ENCODE measurements around the gene RPL10. TPM values are rescaled to one million over a fixed set of nuclear protein-coding genes. Genes with fewer than 3 reads are reported as not detected.

RPL10 gene
- total RNA-seq, 1 donor from 2014 or later = 2,364 TPM

GRCh38 chrX:154371017-154371788 lies 27.0 kb upstream of the RPL10 start:
- Mint-ChIP-seq H3K27ac (peak overlapping the region; percentile 93), H3K36me3 (ENCODE audit: insufficient read depth) (no peaks in the 10 kb centered on the region), H3K27me3 (no peaks in the 10 kb centered on the region), H3K9me3 (ENCODE audit: low read depth) (no peaks in the 10 kb centered on the region), H3K4me3 (ENCODE audit: low read depth) (peak overlapping the region; percentile 81), H3K4me1 (ENCODE audit: low read depth) (peaks cover 2% of the 10 kb centered on the region)
- DNase-seq (ENCODE audit: low spot score, unreplicated experiment) = peak; percentile 72
- TF ChIP-seq CTCF (IDR thresholded peaks at IDR 0.05; ENCODE audit: unreplicated experiment) = no peak

GRCh38 chrX:154371789-154372300 lies 26.3 kb upstream of the RPL10 start:
- H3K27me3 Mint-ChIP-seq = no peaks in the 10 kb centered on the region
- TF ChIP-seq CTCF (IDR thresholded peaks at IDR 0.05; ENCODE audit: unreplicated experiment) = no peak
- H3K36me3 Mint-ChIP-seq (ENCODE audit: insufficient read depth) = no peaks in the 10 kb centered on the region
- H3K4me3 Mint-ChIP-seq (ENCODE audit: low read depth) = peak overlapping the region; percentile 50
- no peaks in the 10 kb centered on the region for H3K9me3 Mint-ChIP-seq (ENCODE audit: low read depth)
- no peak for DNase-seq (ENCODE audit: low spot score, unreplicated experiment)
- H3K4me1 Mint-ChIP-seq (ENCODE audit: low read depth) = peaks cover 2% of the 10 kb centered on the region
- no peak overlapping the region for H3K27ac Mint-ChIP-seq

GRCh38 chrX:154372612-154373022 lies 25.6 kb upstream of the RPL10 start:
- peaks cover 2% of the 10 kb centered on the region for H3K9me3 Mint-ChIP-seq (ENCODE audit: low read depth)
- no peaks in the 10 kb centered on the region for H3K27me3 Mint-ChIP-seq
- H3K27ac Mint-ChIP-seq = peak overlapping the region; percentile 43

DNA sequence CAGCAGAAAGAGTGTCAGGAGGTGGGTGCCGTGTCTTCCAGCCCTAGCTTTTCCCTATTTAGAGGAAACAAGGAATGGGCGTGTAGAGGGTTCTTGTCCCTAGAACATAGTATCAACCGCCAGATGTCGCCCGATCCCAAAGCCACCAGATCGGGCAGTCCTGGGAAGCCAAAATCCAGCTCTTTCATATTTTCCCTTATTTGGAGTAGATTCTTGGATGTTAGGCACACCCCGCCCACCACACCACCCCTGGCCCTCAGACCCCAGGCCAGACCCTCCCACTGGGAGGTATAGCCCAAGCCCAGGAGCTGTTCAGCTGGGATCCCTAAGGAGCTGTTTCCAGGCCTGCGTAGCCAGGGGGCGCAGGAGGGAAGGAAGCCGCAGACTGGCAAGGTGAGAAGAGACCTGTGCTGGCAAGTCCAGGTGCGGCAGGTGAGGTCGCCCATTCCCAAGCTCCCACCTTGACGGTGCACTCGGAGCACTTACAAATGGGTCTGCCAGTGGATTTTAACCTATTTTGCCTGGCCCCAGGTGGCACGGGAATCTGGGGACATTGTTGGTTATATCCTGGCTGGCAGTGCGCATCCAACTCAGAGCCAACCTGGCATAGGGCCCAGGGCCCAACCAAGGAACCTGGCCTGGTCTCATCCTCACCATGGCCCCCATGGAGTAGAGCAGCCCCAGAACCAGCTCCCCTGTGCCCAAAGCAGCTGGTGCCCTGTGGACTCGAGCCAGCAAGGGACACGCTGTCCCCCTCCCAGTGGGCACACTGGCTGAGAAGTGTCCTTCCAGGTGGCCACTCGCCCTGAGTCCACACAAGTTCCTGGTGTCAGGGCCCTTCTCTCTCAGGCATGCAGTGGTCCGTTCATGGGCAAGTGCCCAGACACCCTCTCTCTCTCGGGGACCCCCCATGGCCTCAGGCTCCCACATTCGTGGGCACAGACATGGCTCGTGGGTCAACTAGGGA lies 24.6 kb upstream of the RPL10 start:
- DNase-seq (ENCODE audit: low spot score, unreplicated experiment) = peak; percentile 65
- H3K4me1 Mint-ChIP-seq (ENCODE audit: low read depth) = no peaks in the 10 kb centered on the region
- no peaks in the 10 kb centered on the region for H3K36me3 Mint-ChIP-seq (ENCODE audit: insufficient read depth)
- H3K9me3 Mint-ChIP-seq (ENCODE audit: low read depth) = peaks cover 2% of the 10 kb centered on the region
- H3K27ac Mint-ChIP-seq = peak overlapping the region; percentile 79
- peak overlapping the region; percentile 49 for H3K4me3 Mint-ChIP-seq (ENCODE audit: low read depth)
- no peaks in the 10 kb centered on the region for H3K27me3 Mint-ChIP-seq
- TF ChIP-seq CTCF (IDR thresholded peaks at IDR 0.05; ENCODE audit: unreplicated experiment) = peak; percentile 62

More at GRCh38 chrX:154372612-154373022, 25.6 kb upstream of the RPL10 start:
- Mint-ChIP-seq H3K4me1 (ENCODE audit: low read depth) (peaks cover 2% of the 10 kb centered on the region), H3K4me3 (ENCODE audit: low read depth) (peak overlapping the region; percentile 50), H3K36me3 (ENCODE audit: insufficient read depth) (no peaks in the 10 kb centered on the region)
- no peak for DNase-seq (ENCODE audit: low spot score, unreplicated experiment)
- no peak for TF ChIP-seq CTCF (IDR thresholded peaks at IDR 0.05; ENCODE audit: unreplicated experiment)

Measured in progenitor cell of endocrine pancreas (in vitro differentiated cells).